Upper lobe of left lung (tissue), 6 donors: ENCODE measurements around the gene TNS3. TPM values are rescaled to one million over a fixed set of nuclear protein-coding genes. Genes with fewer than 3 reads are reported as not detected.

Experiments used
- ATAC-seq, 2 donors: fragments of 200-7000 bp; cut with Tn5 transposase; one replicate each; pipeline ENCODE4 v1.9.1; 2022; ENCODE audit warnings: mild to moderate bottlenecking in 2 of 2, moderate library complexity in 2 of 2; ENCODE audit not compliant: low FRiP score in 2 of 2
- DNase-seq, 2 donors: peaks; one replicate each; pipeline ENCODE4 v3.0.0-alpha.2; 2019 to 2020
- H3K27ac ChIP-seq, 4 donors: fragments of 200-600 bp; sonication (generic); one replicate each; pipeline ENCODE4 v1.5.1; 2016 to 2019
- H3K27me3 ChIP-seq, 4 donors: fragments of 200-600 bp; sonication (generic); one replicate each; pipeline ENCODE4 v1.5.1; 2017 to 2019
- H3K36me3 ChIP-seq, 4 donors: fragments of 200-600 bp; sonication (generic); one replicate each; pipeline ENCODE4 v1.5.1; 2016 to 2019
- H3K4me1 ChIP-seq, 4 donors: fragments of 200-600 bp; sonication (generic); one replicate each; pipeline ENCODE4 v1.5.1; 2018 to 2019
- H3K4me3 ChIP-seq, 4 donors: fragments of 200-600 bp; sonication (generic); one replicate each; pipeline ENCODE4 v1.5.1; 2017 to 2019; ENCODE audit warnings: mild to moderate bottlenecking in 2 of 4, moderate library complexity in 1 of 4
- H3K9me3 ChIP-seq, 4 donors: fragments of 200-600 bp; sonication (generic); one replicate each; pipeline ENCODE4 v1.5.1; 2018 to 2019
- EP300 ChIP-seq, 4 donors: sonication (generic); formaldehyde crosslinking; IDR thresholded peaks; one replicate each; pipeline ENCODE4 v1.5.1; 2017; ENCODE audit warnings: antibody characterized with exemption in 4 of 4, control low read depth in 2 of 4
- POLR2A ChIP-seq, 4 donors: fragments of 450-650 bp; IDR thresholded peaks; one replicate each; pipeline ENCODE4 v1.5.1; 2016 to 2017; ENCODE audit warnings: antibody characterized with exemption in 4 of 4, mild to moderate bottlenecking in 2 of 4
- POLR2AphosphoS5 ChIP-seq, 2 donors: sonication (generic); formaldehyde crosslinking; IDR thresholded peaks; one replicate each; pipeline ENCODE4 v1.5.1; 2017; ENCODE audit warnings: antibody characterized with exemption in 2 of 2
- WGBS, 2 donors: methylation state at CpG; one replicate each; pipeline ENCODE4 v1.1.5; 2017 to 2018; 5-methylcytosine and 5-hydroxymethylcytosine counted together
- total RNA-seq, 6 donors: library from RNA; depleted of rRNA in 4 of 6; stranded (reverse); fragments of >200 nt in 4 of 6; gene quantifications; one replicate each; pipeline versions ENCODE4 v1.1.0 to v1.2.1, GENCODE V29; 2016 to 2021
- TF ChIP-seq, protein P1 (sequence below), 6 experiments: fragments of 450-650 bp in 4 of 6; fragments of 200-600 bp in 2 of 6; sonication (generic) in 2 of 6; IDR thresholded peaks; one replicate each; pipeline ENCODE4 v1.5.1; 2016 to 2019; ENCODE audit warnings: antibody characterized with exemption in 6 of 6
- donor health status: DM: no; HTN: no; CAD: no; lungs with moderate emphysema.
- donor health status: DM: no; HTN: yes; CAD: no; lungs with severe emphysema.

TNS3 gene
- total RNA-seq, 6 donors from 2014 or later = 90.6 to 266 (median 143) TPM

- Histone ChIP-seq H3K4me1 (peaks cover 21 to 38% (median 32%) of the 10 kb centered on the region in 4 donors), H3K27ac (peak overlapping the region; percentile 81 to 95 (median 88))
- peak; percentile 23 to 28 for ATAC-seq
These were observed 127.6 kb downstream of the TNS3 start for GRCh38 chr7:47454069-47454973.

DNA sequence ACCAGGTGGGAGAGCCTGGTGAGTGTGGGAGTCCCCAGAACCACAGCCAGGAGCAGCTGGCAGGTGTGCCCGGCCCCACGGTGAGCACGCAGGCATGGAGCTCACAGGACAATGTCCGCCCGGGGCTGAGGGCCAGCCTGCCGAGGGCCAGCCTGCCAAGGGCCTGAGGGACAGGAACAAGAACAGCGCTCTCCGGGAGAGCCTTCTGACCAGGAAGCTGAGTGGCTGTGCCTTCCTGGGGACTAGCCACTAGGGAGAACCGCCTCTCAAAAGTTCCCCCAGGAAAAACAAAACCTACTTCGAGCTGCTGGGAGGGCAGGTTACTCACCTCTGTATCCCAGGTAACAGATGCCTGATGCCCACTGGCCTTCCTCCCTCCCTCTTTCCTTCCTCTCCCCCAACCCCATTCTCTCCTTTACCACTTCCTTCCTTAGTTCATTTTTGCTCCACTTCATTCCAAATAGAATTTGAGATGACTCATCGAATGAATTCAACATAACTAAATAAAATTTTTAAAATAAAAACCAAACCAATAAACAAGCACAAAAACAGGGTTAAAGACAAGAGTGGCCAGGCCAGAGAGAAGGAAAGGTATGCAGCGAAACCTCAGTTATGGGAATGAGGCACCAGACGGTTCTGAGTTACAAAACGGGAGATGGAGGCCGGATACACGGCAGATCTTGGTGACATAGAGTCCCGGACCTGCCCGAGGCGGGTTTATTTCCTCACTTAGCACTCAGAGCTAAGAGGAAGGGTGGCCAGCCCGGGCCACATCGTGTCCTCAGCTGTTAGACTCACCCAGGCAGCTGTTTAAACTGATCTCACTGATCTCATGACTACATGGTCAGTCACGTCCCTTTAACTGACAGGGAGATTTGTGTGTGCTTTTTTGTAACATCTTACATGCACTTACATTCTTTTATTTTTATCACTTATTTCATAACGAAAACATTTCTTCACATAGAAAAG is 128.5 kb downstream of the TNS3 start:
- peak in 3 of 4 donors; percentile 25 to 83 (median 66) for TF ChIP-seq EP300 (IDR thresholded peaks at IDR 0.05)
- peak; percentile 79 to 87 for TF ChIP-seq POLR2AphosphoS5 (IDR thresholded peaks at IDR 0.05)
- TF ChIP-seq POLR2A (IDR thresholded peaks at IDR 0.05) = peak in 1 of 4 donors; percentile 77
- TF ChIP-seq, protein P1, sequence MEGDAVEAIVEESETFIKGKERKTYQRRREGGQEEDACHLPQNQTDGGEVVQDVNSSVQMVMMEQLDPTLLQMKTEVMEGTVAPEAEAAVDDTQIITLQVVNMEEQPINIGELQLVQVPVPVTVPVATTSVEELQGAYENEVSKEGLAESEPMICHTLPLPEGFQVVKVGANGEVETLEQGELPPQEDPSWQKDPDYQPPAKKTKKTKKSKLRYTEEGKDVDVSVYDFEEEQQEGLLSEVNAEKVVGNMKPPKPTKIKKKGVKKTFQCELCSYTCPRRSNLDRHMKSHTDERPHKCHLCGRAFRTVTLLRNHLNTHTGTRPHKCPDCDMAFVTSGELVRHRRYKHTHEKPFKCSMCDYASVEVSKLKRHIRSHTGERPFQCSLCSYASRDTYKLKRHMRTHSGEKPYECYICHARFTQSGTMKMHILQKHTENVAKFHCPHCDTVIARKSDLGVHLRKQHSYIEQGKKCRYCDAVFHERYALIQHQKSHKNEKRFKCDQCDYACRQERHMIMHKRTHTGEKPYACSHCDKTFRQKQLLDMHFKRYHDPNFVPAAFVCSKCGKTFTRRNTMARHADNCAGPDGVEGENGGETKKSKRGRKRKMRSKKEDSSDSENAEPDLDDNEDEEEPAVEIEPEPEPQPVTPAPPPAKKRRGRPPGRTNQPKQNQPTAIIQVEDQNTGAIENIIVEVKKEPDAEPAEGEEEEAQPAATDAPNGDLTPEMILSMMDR (IDR thresholded peaks at IDR 0.05) = no peak

More at GRCh38 chr7:47454069-47454973, 127.6 kb downstream of the TNS3 start:
- DNase-seq = peak in 1 of 2 donors; percentile 45
- no peaks in the 10 kb centered on the region for H3K9me3 ChIP-seq
- WGBS, 2 donors = 78 to 82% methylated on average over 6 to 14 of the region's 14 CpGs
- no peaks in the 10 kb centered on the region for H3K36me3 ChIP-seq
- TF ChIP-seq EP300 (IDR thresholded peaks at IDR 0.05) = no peak
- TF ChIP-seq POLR2A (IDR thresholded peaks at IDR 0.05) = no peak
- TF ChIP-seq, protein P1 (IDR thresholded peaks at IDR 0.05) = no peak
- no peak for TF ChIP-seq POLR2AphosphoS5 (IDR thresholded peaks at IDR 0.05)
- H3K27me3 ChIP-seq = no peaks in the 10 kb centered on the region
- no peak overlapping the region for H3K4me3 ChIP-seq

GRCh38 chr7:47452715-47453092 is 129.2 kb downstream of the TNS3 start:
- ATAC-seq (no peak), DNase-seq (no peak)
- Histone ChIP-seq H3K4me3 (peak overlapping the region in 2 of 4 donors; percentile 11 to 18), H3K4me1 (peaks cover 14 to 38% (median 30%) of the 10 kb centered on the region in 4 donors), H3K36me3 (no peaks in the 10 kb centered on the region), H3K9me3 (no peaks in the 10 kb centered on the region), H3K27ac (peak overlapping the region; percentile 81 to 95 (median 88)), H3K27me3 (no peaks in the 10 kb centered on the region)
- 82 to 89% methylated on average over 7 to 11 of the region's 11 CpGs for WGBS, 2 donors
- TF ChIP-seq POLR2AphosphoS5 (IDR thresholded peaks at IDR 0.05) = peak in 1 of 2 donors; percentile 11
- TF ChIP-seq EP300 (IDR thresholded peaks at IDR 0.05) = no peak

More for the DNA sequence above, 128.5 kb downstream of the TNS3 start:
- H3K9me3 ChIP-seq = no peaks in the 10 kb centered on the region
- H3K4me1 ChIP-seq = peaks cover 16 to 38% (median 31%) of the 10 kb centered on the region in 4 donors
- ATAC-seq (peak; percentile 84 to 90), DNase-seq (peak; percentile 84 to 86)
- no peaks in the 10 kb centered on the region for H3K36me3 ChIP-seq
- 34 to 37% methylated on average over 15 to 20 of the region's 23 CpGs for WGBS, 2 donors
- H3K27me3 ChIP-seq = no peaks in the 10 kb centered on the region
- peak overlapping the region in 2 of 4 donors; percentile 11 to 18 for H3K4me3 ChIP-seq
- H3K27ac ChIP-seq = peak overlapping the region; percentile 81 to 95 (median 88)

DNA sequence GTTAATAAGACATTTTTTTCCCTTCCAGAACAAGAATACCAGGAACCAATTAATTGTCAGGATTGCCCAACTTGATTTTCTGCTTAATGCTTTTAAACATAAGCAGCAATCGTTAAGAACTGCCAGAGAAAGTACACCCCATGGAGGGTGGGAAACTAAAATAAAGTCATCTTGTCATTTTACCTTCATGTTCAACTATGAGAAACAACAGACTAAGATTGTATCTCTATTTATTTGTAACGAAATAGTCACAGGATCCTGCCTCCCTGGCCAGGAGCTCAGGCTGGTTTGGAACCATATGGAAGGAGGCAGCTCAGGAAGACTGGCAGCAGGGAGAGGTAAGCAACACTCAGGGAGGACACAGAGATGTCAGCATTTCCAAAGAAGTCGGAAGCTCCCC is 129.6 kb downstream of the TNS3 start:
- Histone ChIP-seq H3K4me1 (peaks cover 14 to 39% (median 30%) of the 10 kb centered on the region in 4 donors), H3K27ac (peak overlapping the region; percentile 81 to 95 (median 88)), H3K4me3 (peak overlapping the region in 2 of 4 donors; percentile 11 to 18), H3K36me3 (no peaks in the 10 kb centered on the region), H3K9me3 (no peaks in the 10 kb centered on the region), H3K27me3 (no peaks in the 10 kb centered on the region)
- no peak for DNase-seq
- WGBS, 2 donors = 71 to 79% methylated on average over 3 of the region's 3 CpGs
- TF ChIP-seq POLR2A (IDR thresholded peaks at IDR 0.05) (no peak), EP300 (IDR thresholded peaks at IDR 0.05) (no peak), POLR2AphosphoS5 (IDR thresholded peaks at IDR 0.05) (no peak)
- TF ChIP-seq, protein P1 (IDR thresholded peaks at IDR 0.05) = no peak
- ATAC-seq = no peak
